OCI-LY3 (cell line): ENCODE data around the gene SLF2.
A peak's percentile ranks its signal among the peaks of the same experiment; 100 is the strongest.

ENCODE experiments used
- H2AFZ ChIP-seq: fragments of 200-600, 300-600 bp; shearing (Covaris generic); 2 replicates; pipeline ENCODE4 v1.6.0; 2014; ENCODE audit warnings: antibody characterized with exemption, low read depth, low read length
- H3K27ac ChIP-seq: fragments of 200-600, 300-600 bp; sonication (generic); 2 replicates; pipeline ENCODE4 v1.5.1; 2014; ENCODE audit warnings: mild to moderate bottlenecking, low read length, moderate library complexity, mixed read lengths
- H3K27me3 ChIP-seq: fragments of 200-600, 300-600 bp; sonication (generic); 2 replicates; pipeline ENCODE4 v1.6.1; 2014; ENCODE audit warnings: low read depth, low read length, mixed read lengths
- H3K36me3 ChIP-seq: fragments of 200-600, 300-600 bp; sonication (generic); replicated peaks from 2 replicates; pipeline ENCODE3; 2014; ENCODE audit warnings: low read depth, low read length, mixed read lengths
- H3K4me1 ChIP-seq: fragments of 300-600, 200-600 bp; sonication (generic); 2 replicates; pipeline ENCODE4 v1.6.1; 2014; ENCODE audit warnings: low read length, mixed read lengths
- H3K4me2 ChIP-seq: fragments of 200-600, 300-600 bp; sonication (generic); 2 replicates; pipeline ENCODE4 v1.6.1; 2014; ENCODE audit warnings: low read length, mixed read lengths
- H3K4me3 ChIP-seq: fragments of 300-600, 200-600 bp; sonication (generic); 2 replicates; pipeline ENCODE4 v1.5.1; 2014; ENCODE audit warnings: antibody characterized with exemption, mild to moderate bottlenecking, low read length, moderate library complexity
- H3K79me2 ChIP-seq: fragments of 300-600, 200-600 bp; shearing (Covaris generic); 2 replicates; pipeline ENCODE4 v1.6.1; 2014; ENCODE audit warnings: mild to moderate bottlenecking, low read length, mixed read lengths
- H3K9ac ChIP-seq: fragments of 300-600, 200-600 bp; shearing (Covaris generic); 2 replicates; pipeline ENCODE4 v1.6.0; 2014; ENCODE audit warnings: mild to moderate bottlenecking, low read length, moderate library complexity
- H3K9me3 ChIP-seq: fragments of 200-600, 300-600 bp; shearing (Covaris generic); 2 replicates; pipeline ENCODE4 v1.6.1; 2014; ENCODE audit warnings: low read length, mixed read lengths; ENCODE audit not compliant: insufficient read depth
- H4K20me1 ChIP-seq: fragments of 200-600, 300-600 bp; sonication (generic); 2 replicates; pipeline ENCODE4 v1.6.1; 2016; ENCODE audit warnings: low read length, mixed read lengths; ENCODE audit not compliant: insufficient read depth
- CTCF ChIP-seq: fragments of 200-600, 300-600 bp; sonication (generic); IDR thresholded peaks from 2 replicates; pipeline ENCODE4 v1.5.1; 2014; ENCODE audit warnings: antibody characterized with exemption, low read length, low read depth
- EZH2phosphoT487 ChIP-seq: fragments of 200-600 bp; shearing (Covaris generic); IDR thresholded peaks from 2 replicates; pipeline ENCODE4 v1.6.1; 2018; ENCODE audit warnings: antibody characterized with exemption, mixed run types, low read depth

Gene SLF2

GRCh38 chr10:100999742-101000126, 87.0 kb downstream of the SLF2 start, which contains the start of gene LZTS2:
Gene LZTS2 (plus strand): TSS chr10:100999808. CDS start chr10:101002539, 2,731 bp downstream.
- TF ChIP-seq EZH2phosphoT487, result no peak
- TF ChIP-seq CTCF, result no peak

GRCh38 chr10:101000127-101000914, 87.6 kb downstream of the SLF2 start:
- Histone ChIP-seq H3K4me2 (peak overlapping the region; percentile 63), H3K27ac (no peak overlapping the region), H3K9ac (peak overlapping the region; percentile 29; the same call in 1 of the 2 replicates), H3K79me2 (peaks cover 6% of the 10 kb centered on the region; the same call in 1 of the 2 replicates), H3K27me3 (no peaks in the 10 kb centered on the region), H3K9me3 (no peaks in the 10 kb centered on the region), H3K4me3 (peak overlapping the region; percentile 84), H3K36me3 (no peaks in the 10 kb centered on the region), H3K4me1 (peaks cover 14% of the 10 kb centered on the region), H2AFZ (no peak overlapping the region), H4K20me1 (no peaks in the 10 kb centered on the region)
- TF ChIP-seq CTCF, result no peak
- TF ChIP-seq EZH2phosphoT487, result no peak

More at GRCh38 chr10:100999742-101000126, 87.0 kb downstream of the SLF2 start, which contains the start of gene LZTS2:
- Histone ChIP-seq H3K27ac (peak within 1 kb of the TSS; percentile 81), H3K79me2 (peaks cover 6% of the 10 kb centered on the region; the same call in 1 of the 2 replicates), H3K9me3 (no peaks in the 10 kb centered on the region), H4K20me1 (no peaks in the 10 kb centered on the region), H3K27me3 (no peaks in the 10 kb centered on the region), H3K36me3 (no peaks in the 10 kb centered on the region), H2AFZ (peak within 1 kb of the TSS; percentile 65; the same call in 1 of the 2 replicates), H3K4me3 (peak within 1 kb of the TSS; percentile 84), H3K4me1 (peaks cover 14% of the 10 kb centered on the region), H3K4me2 (peak within 1 kb of the TSS; percentile 99), H3K9ac (peak within 1 kb of the TSS; percentile 92)

- Histone ChIP-seq H3K4me2 (no peak overlapping the region), H3K27me3 (no peaks in the 10 kb centered on the region), H3K27ac (no peak overlapping the region), H3K9ac (no peak overlapping the region), H4K20me1 (no peaks in the 10 kb centered on the region), H3K36me3 (no peaks in the 10 kb centered on the region), H3K79me2 (peaks cover 6% of the 10 kb centered on the region; the same call in 1 of the 2 replicates), H3K4me3 (no peak overlapping the region), H2AFZ (no peak overlapping the region), H3K4me1 (peaks cover 14% of the 10 kb centered on the region), H3K9me3 (no peaks in the 10 kb centered on the region)
- no peak for TF ChIP-seq CTCF
- no peak for TF ChIP-seq EZH2phosphoT487
These were observed 88.3 kb downstream of the SLF2 start for GRCh38 chr10:101000915-101001658.

- no peak for TF ChIP-seq EZH2phosphoT487
- TF ChIP-seq CTCF, result no peak
- Histone ChIP-seq H3K9me3 (no peaks in the 10 kb centered on the region), H3K4me3 (no peak overlapping the region), H3K4me2 (no peak overlapping the region), H3K4me1 (peaks cover 9% of the 10 kb centered on the region), H3K79me2 (peaks cover 6% of the 10 kb centered on the region; the same call in 1 of the 2 replicates), H3K27ac (no peak overlapping the region), H3K9ac (no peak overlapping the region), H3K27me3 (no peaks in the 10 kb centered on the region), H4K20me1 (no peaks in the 10 kb centered on the region), H3K36me3 (no peaks in the 10 kb centered on the region), H2AFZ (no peak overlapping the region)
These were observed 88.9 kb downstream of the SLF2 start for GRCh38 chr10:101001659-101002035.
